T-helper 2 cell treated with Interferon-gamma antibody and Interleukin-4, amounts not matched to agents 100 ng/mL and 5 ng/mL, for 36 hours (primary cell): ENCODE data around the gene KIF26A. TPM values are rescaled to one million over a fixed set of nuclear protein-coding genes. Genes with fewer than 3 reads are reported as not detected.

Source experiments
- intact Hi-C: fragments of 100-400 bp; cut with micrococcal nuclease; formaldehyde crosslinking; loops from one replicate; pipeline ENCODE4 v1.15.1; 2023
- total RNA-seq: library from RNA; stranded (reverse); gene quantifications from 2 replicates; pipeline ENCODE4 v1.2.3, GENCODE V29; 2022

The KIF26A gene
- total RNA-seq, 1 donor from 2014 or later: 0.45 TPM

GRCh38 chr14:104191409-104191997 is 53.1 kb downstream of the KIF26A start:
- intact Hi-C loops: no loop called here

GRCh38 chr14:104192146-104192882 is 53.9 kb downstream of the KIF26A start:
- intact Hi-C loops: no loop called here

- intact Hi-C loops: no loop called here
These were observed 54.5 kb downstream of the KIF26A start for GRCh38 chr14:104192883-104193245.

GRCh38 chr14:104194016-104194415 is 55.6 kb downstream of the KIF26A start:
- intact Hi-C loops: no loop called here

GRCh38 chr14:104194716-104195115 is 56.3 kb downstream of the KIF26A start:
- intact Hi-C loops: no loop called here

- intact Hi-C loops: no loop called here
These were observed 57.0 kb downstream of the KIF26A start for GRCh38 chr14:104195361-104195760.

- intact Hi-C loops: no loop called here
These were observed 57.5 kb downstream of the KIF26A start for GRCh38 chr14:104195878-104196277.

- intact Hi-C loops: no loop called here
These were observed 58.2 kb downstream of the KIF26A start for GRCh38 chr14:104196461-104197140.

- intact Hi-C loops: no loop called here
These were observed 59.3 kb downstream of the KIF26A start for GRCh38 chr14:104197449-104198247.

GRCh38 chr14:104199266-104199895 is 61.0 kb downstream of the KIF26A start:
- intact Hi-C loops: no loop called here

- intact Hi-C loops: no loop called here
These were observed 61.7 kb downstream of the KIF26A start for GRCh38 chr14:104200106-104200505.

- intact Hi-C loops: no loop called here
These were observed 62.2 kb downstream of the KIF26A start for GRCh38 chr14:104200591-104200990.

- intact Hi-C loops: no loop called here
These were observed 62.7 kb downstream of the KIF26A start for GRCh38 chr14:104201063-104201462.

GRCh38 chr14:104201496-104201895 is 63.1 kb downstream of the KIF26A start:
- intact Hi-C loops: no loop called here

GRCh38 chr14:104202259-104203070 is 64.1 kb downstream of the KIF26A start:
- intact Hi-C loops: no loop called here

GRCh38 chr14:104203071-104203425 is 64.7 kb downstream of the KIF26A start:
- intact Hi-C loops: no loop called here

- intact Hi-C loops: no loop called here
These were observed 66.3 kb downstream of the KIF26A start for GRCh38 chr14:104204660-104205149.

GRCh38 chr14:104205781-104206180 is 67.4 kb downstream of the KIF26A start:
- intact Hi-C loops: no loop called here

- intact Hi-C loops: no loop called here
These were observed 68.0 kb downstream of the KIF26A start for GRCh38 chr14:104206281-104206904.
